Upper lobe of left lung (tissue), 4 donors: ENCODE results near the gene CHRNA10.
"Not testable (repeated sequence)": the region's sequence is repeated elsewhere in the genome, so short reads cannot be mapped to it uniquely, and the experiment has no call there.

ENCODE experiments used
- POLR2A ChIP-seq, 4 donors: fragments of 450-650 bp; IDR thresholded peaks; one replicate each; pipeline ENCODE4 v1.5.1; 2016 to 2017; ENCODE audit warnings: antibody characterized with exemption in 4 of 4, mild to moderate bottlenecking in 2 of 4
- TF ChIP-seq, protein P1 (sequence below), 6 experiments: fragments of 450-650 bp in 4 of 6; fragments of 200-600 bp in 2 of 6; sonication (generic) in 2 of 6; IDR thresholded peaks; one replicate each; pipeline ENCODE4 v1.5.1; 2016 to 2019; ENCODE audit warnings: antibody characterized with exemption in 6 of 6

DNA sequence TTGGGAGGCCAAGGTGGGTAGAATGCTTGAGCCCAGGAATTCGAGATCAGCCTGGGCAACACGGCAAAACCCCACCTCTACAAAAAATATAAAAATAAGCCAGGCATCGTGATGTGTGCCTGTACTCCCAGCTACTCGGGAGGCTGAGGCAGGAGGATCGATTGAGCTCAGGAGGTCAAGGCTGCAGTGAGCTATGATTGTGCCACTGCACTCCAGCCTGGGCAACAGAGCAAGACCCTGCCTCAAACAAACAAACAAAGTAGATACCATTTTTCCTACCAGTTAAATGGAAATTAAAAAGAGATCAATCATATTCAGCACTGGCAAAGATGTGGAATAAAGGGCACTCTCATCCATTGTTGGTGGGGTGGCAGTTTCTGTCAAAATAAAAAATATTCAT is 13.9 kb downstream of the CHRNA10 start:
- TF ChIP-seq, protein P1, sequence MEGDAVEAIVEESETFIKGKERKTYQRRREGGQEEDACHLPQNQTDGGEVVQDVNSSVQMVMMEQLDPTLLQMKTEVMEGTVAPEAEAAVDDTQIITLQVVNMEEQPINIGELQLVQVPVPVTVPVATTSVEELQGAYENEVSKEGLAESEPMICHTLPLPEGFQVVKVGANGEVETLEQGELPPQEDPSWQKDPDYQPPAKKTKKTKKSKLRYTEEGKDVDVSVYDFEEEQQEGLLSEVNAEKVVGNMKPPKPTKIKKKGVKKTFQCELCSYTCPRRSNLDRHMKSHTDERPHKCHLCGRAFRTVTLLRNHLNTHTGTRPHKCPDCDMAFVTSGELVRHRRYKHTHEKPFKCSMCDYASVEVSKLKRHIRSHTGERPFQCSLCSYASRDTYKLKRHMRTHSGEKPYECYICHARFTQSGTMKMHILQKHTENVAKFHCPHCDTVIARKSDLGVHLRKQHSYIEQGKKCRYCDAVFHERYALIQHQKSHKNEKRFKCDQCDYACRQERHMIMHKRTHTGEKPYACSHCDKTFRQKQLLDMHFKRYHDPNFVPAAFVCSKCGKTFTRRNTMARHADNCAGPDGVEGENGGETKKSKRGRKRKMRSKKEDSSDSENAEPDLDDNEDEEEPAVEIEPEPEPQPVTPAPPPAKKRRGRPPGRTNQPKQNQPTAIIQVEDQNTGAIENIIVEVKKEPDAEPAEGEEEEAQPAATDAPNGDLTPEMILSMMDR (IDR thresholded peaks at IDR 0.05), result not testable (repeated sequence)
- not testable (repeated sequence) for TF ChIP-seq POLR2A (IDR thresholded peaks at IDR 0.05)
